Activated B cell treated with CpG ODN at 0.5 μM for 24 hours (primary cell): ENCODE results near the gene EPHA10. TPM values are rescaled to one million over a fixed set of nuclear protein-coding genes. Genes with fewer than 3 reads are reported as not detected.

Source experiments
- ATAC-seq: fragments of 200-7000 bp; cut with Tn5 transposase; one replicate; pipeline ENCODE4 v1.10.0; 2021; ENCODE audit warnings: low read depth, mild to moderate bottlenecking, moderate library complexity
- CTCF ChIA-PET: fragments of 350-600 bp; sonication (Branson Sonifier 250); formaldehyde crosslinking; loops from one replicate; lab custom pipeline; 2021; ENCODE audit warnings: antibody characterized with exemption; lab: Charles Lee
- POLR2A ChIA-PET: fragments of 350-600 bp; sonication (Branson Sonifier 250); formaldehyde crosslinking; loops from one replicate; lab custom pipeline; 2021; ENCODE audit warnings: antibody characterized with exemption; lab: Charles Lee
- DNase-seq: peaks from one replicate; pipeline ENCODE4 v3.0.0; 2022
- H3K27ac Mint-ChIP-seq: one replicate; pipeline ENCODE4 v1.8.0; 2020; ENCODE audit warnings: mixed read lengths
- H3K27me3 Mint-ChIP-seq: one replicate; pipeline ENCODE4 v1.8.0; 2021; ENCODE audit warnings: mixed read lengths
- H3K36me3 Mint-ChIP-seq: one replicate; pipeline ENCODE4 v1.8.0; 2021; ENCODE audit warnings: low read depth, mixed read lengths
- H3K4me1 Mint-ChIP-seq: one replicate; pipeline ENCODE4 v1.8.0; 2021; ENCODE audit warnings: mixed read lengths
- H3K4me3 Mint-ChIP-seq: one replicate; pipeline ENCODE4 v1.8.0; 2020; ENCODE audit warnings: mild to moderate bottlenecking, mixed read lengths
- H3K9me3 Mint-ChIP-seq: one replicate; pipeline ENCODE4 v1.8.0; 2020; ENCODE audit warnings: mixed read lengths
- CTCF ChIP-seq: fragments of 200-600 bp; IDR thresholded peaks from one replicate; pipeline ENCODE4 v1.8.0; 2022; ENCODE audit warnings: antibody characterized with exemption, mild to moderate bottlenecking
- intact Hi-C: fragments of 100-400 bp; cut with micrococcal nuclease; formaldehyde crosslinking; loops from one replicate; pipeline ENCODE4 v1.15.1; 2024
- total RNA-seq: library from RNA; stranded (reverse); gene quantifications from 2 replicates; pipeline ENCODE4 v1.2.3, GENCODE V29; 2022

Gene EPHA10
- total RNA-seq, 1 donor from 2014 or later: 0.27 TPM

DNA sequence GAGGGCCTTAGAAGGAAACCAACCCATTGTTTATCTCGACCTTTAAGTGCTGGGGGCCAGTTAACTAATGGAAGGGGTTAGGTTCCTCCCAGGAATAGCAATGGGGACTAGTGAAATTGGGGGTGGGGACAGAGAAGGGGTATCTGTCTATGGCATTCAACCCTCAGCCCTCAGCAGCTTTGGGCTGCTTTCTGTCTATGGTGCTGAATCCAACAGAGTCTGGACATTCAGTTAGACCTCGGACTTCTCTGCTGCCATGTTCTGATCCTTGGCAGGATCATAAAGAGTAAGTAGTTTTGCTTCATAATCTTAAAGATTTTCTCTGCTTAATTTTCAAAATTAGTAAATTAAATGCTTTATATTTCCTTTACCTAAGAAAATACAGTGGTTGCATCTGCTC is 2.6 kb upstream of the EPHA10 start:
- ChIA-PET POLR2A (interaction anchor here (0.6 kb wide), 1 partner anchor 79 kb away, joined by 3 read pairs; no protein-coding TSS in a partner anchor), CTCF (no interaction called here)
- Mint-ChIP-seq H3K27me3 (peaks cover 69% of the 10 kb centered on the region), H3K4me1 (peaks cover 24% of the 10 kb centered on the region), H3K36me3 (no peaks in the 10 kb centered on the region), H3K9me3 (no peaks in the 10 kb centered on the region), H3K4me3 (no peak overlapping the region), H3K27ac (no peak overlapping the region)
- TF ChIP-seq CTCF: no peak
- DNase-seq: no peak
- intact Hi-C loops: no loop called here
- no peak for ATAC-seq

- H3K36me3 Mint-ChIP-seq: no peaks in the 10 kb centered on the region
- CTCF ChIA-PET: no interaction called here
- DNase-seq: no peak
- no peak overlapping the region for H3K27ac Mint-ChIP-seq
- H3K27me3 Mint-ChIP-seq: peaks cover 80% of the 10 kb centered on the region
- intact Hi-C loops: loop anchor here (2.0 kb wide), 1 partner anchor 29 kb away; no protein-coding TSS in a partner anchor
- no peak for TF ChIP-seq CTCF
- peak; percentile 57 for ATAC-seq
- no peaks in the 10 kb centered on the region for H3K9me3 Mint-ChIP-seq
- H3K4me1 Mint-ChIP-seq: peaks cover 24% of the 10 kb centered on the region
- POLR2A ChIA-PET: no interaction called here
- H3K4me3 Mint-ChIP-seq: peak overlapping the region; percentile 50
These were observed 1.2 kb upstream of the EPHA10 start for GRCh38 chr1:37765916-37766664.

GRCh38 chr1:37764414-37764825 is 500 bp downstream of the EPHA10 start:
- H3K9me3 Mint-ChIP-seq: no peaks in the 10 kb centered on the region
- no peaks in the 10 kb centered on the region for H3K36me3 Mint-ChIP-seq
- H3K4me3 Mint-ChIP-seq: no peak overlapping the region
- DNase-seq: no peak
- peaks cover 24% of the 10 kb centered on the region for H3K4me1 Mint-ChIP-seq
- intact Hi-C loops: loop anchor here (2.0 kb wide), 1 partner anchor 30 kb away; no protein-coding TSS in a partner anchor
- H3K27ac Mint-ChIP-seq: no peak overlapping the region
- no peak for ATAC-seq
- POLR2A ChIA-PET: no interaction called here
- CTCF ChIA-PET: no interaction called here
- TF ChIP-seq CTCF: no peak
- peaks cover 72% of the 10 kb centered on the region for H3K27me3 Mint-ChIP-seq

DNA sequence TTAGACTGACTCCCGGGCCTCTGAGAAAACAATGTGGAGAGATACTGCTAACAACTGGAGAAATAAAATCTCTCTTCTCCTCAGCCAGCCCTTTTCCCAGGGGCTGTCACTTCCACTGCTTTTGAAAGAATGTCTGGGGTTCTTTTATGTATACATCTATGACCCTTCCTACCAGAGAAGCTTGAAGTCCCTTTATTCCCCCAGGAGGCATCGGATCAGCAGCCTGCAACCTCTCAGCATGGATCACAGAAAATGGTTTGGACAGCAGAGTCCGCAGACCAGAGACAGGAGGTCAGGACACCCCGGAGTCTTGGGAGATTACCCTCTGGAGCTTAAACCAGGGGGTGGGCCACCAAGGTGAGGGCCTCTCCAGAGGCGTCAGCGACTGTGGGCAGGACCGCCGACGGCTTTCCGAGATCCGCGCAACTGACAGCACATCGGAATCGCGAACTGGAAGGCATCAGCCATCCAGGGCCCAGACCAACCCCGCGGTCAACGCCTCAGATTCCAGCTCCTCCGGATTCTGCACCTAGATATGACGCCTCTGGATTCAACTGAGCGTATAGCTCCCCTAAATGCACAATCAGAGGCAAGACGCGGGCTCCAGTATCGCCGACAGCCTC is 1.0 kb downstream of the EPHA10 start:
- no peaks in the 10 kb centered on the region for H3K36me3 Mint-ChIP-seq
- no peak for TF ChIP-seq CTCF
- no peak overlapping the region for H3K4me3 Mint-ChIP-seq
- ChIA-PET CTCF (no interaction called here), POLR2A (no interaction called here)
- H3K4me1 Mint-ChIP-seq: peaks cover 24% of the 10 kb centered on the region
- no peak overlapping the region for H3K27ac Mint-ChIP-seq
- intact Hi-C loops: loop anchor here (2.0 kb wide), 1 partner anchor 31 kb away; no protein-coding TSS in a partner anchor
- no peak for DNase-seq
- H3K9me3 Mint-ChIP-seq: no peaks in the 10 kb centered on the region
- peaks cover 67% of the 10 kb centered on the region for H3K27me3 Mint-ChIP-seq
- ATAC-seq: no peak

DNA sequence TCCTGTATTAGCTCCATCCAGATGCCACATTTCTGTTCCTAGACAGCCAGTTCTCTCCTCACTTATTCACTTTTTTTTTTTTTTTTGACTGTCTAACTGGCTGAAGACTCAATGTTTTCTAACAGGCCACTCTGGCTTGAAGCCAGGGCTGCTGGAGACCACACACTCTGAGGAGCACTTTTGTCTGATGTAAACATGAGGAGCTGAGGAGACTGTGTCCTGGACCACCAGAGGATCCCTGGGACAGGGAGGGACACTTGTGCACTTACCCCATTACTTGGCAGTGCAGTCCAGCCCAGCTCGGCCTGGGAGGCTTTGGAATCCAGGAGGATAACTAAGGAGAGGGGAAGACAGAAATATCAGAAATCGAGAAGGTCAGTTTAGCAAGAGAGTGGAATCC is 2.4 kb downstream of the EPHA10 start:
- ChIA-PET CTCF (no interaction called here), POLR2A (no interaction called here)
- ATAC-seq: no peak
- DNase-seq: no peak
- intact Hi-C loops: no loop called here
- Mint-ChIP-seq H3K9me3 (no peaks in the 10 kb centered on the region), H3K27ac (no peak overlapping the region), H3K4me1 (peaks cover 24% of the 10 kb centered on the region), H3K27me3 (peaks cover 58% of the 10 kb centered on the region), H3K36me3 (no peaks in the 10 kb centered on the region), H3K4me3 (no peak overlapping the region)
- TF ChIP-seq CTCF: no peak
